Loucy (cell line): ENCODE results near the gene LRRFIP1.

Experiments
- H2AFZ ChIP-seq: fragments of 200-600 bp; sonication (generic); 2 replicates; pipeline ENCODE4 v1.6.0; 2016; ENCODE audit warnings: antibody characterized with exemption, mild to moderate bottlenecking, low read length, moderate library complexity
- H3F3A ChIP-seq: fragments of 200-600 bp; 2 replicates; pipeline ENCODE4 v1.6.0; 2016; ENCODE audit warnings: antibody characterized with exemption, low read depth, mild to moderate bottlenecking
- H3K27me3 ChIP-seq: fragments of 200-600 bp; sonication (generic); 2 replicates; pipeline ENCODE4 v1.6.1; 2014; ENCODE audit warnings: low read length, mild to moderate bottlenecking; ENCODE audit not compliant: insufficient read depth, poor library complexity, severe bottlenecking
- H3K36me3 ChIP-seq: fragments of 200-600 bp; sonication (generic); 2 replicates; pipeline ENCODE4 v1.6.1; 2016; ENCODE audit warnings: low read length; ENCODE audit not compliant: insufficient read depth
- H3K4me1 ChIP-seq: fragments of 200-600 bp; sonication (generic); 2 replicates; pipeline ENCODE4 v1.5.1; 2014; ENCODE audit warnings: low read length, mild to moderate bottlenecking; ENCODE audit not compliant: insufficient read depth, poor library complexity, severe bottlenecking
- H3K4me2 ChIP-seq: fragments of 200-600 bp; sonication (generic); 2 replicates; pipeline ENCODE4 v1.6.0; 2014; ENCODE audit warnings: antibody characterized with exemption, low read length, low read depth, mild to moderate bottlenecking; ENCODE audit not compliant: poor library complexity, severe bottlenecking
- H3K4me3 ChIP-seq: fragments of 200-600 bp; sonication (generic); 2 replicates; pipeline ENCODE4 v1.5.1; 2014; ENCODE audit warnings: low read length, mild to moderate bottlenecking, mixed read lengths; ENCODE audit not compliant: poor library complexity, severe bottlenecking
- H3K79me2 ChIP-seq: fragments of 200-600 bp; sonication (generic); 2 replicates; pipeline ENCODE4 v1.6.1; 2014; ENCODE audit warnings: low read length; ENCODE audit not compliant: insufficient read depth
- H3K9ac ChIP-seq: fragments of 200-600 bp; sonication (generic); 2 replicates; pipeline ENCODE4 v1.6.0; 2014; ENCODE audit warnings: mild to moderate bottlenecking, low read depth, low read length, moderate library complexity; ENCODE audit not compliant: poor library complexity, severe bottlenecking
- H3K9me2 ChIP-seq: fragments of 200-600 bp; sonication (generic); replicated peaks from 2 replicates; pipeline ENCODE4 v1.6.1; 2016; ENCODE audit warnings: low read depth, low read length, mixed read lengths
- H3K9me3 ChIP-seq: fragments of 200-600 bp; sonication (generic); 2 replicates; pipeline ENCODE4 v1.6.1; 2014; ENCODE audit warnings: mild to moderate bottlenecking, antibody characterized with exemption, low read length, low read depth; ENCODE audit not compliant: insufficient read depth
- H4K20me1 ChIP-seq: fragments of 200-600 bp; sonication (generic); 2 replicates; pipeline ENCODE4 v1.6.0; 2014; ENCODE audit warnings: antibody characterized with exemption, low read length, mild to moderate bottlenecking; ENCODE audit not compliant: insufficient read depth, poor library complexity, severe bottlenecking
- CTCF ChIP-seq: fragments of 200-600 bp; sonication (generic); conservative IDR thresholded peaks from 2 replicates; pipeline ENCODE4 v1.5.1; 2014; ENCODE audit warnings: mild to moderate bottlenecking, antibody characterized with exemption, low read length
- EZH2phosphoT487 ChIP-seq: fragments of 200-600 bp; IDR thresholded peaks from 2 replicates; pipeline ENCODE4 v1.6.1; 2018; ENCODE audit warnings: antibody characterized with exemption, mild to moderate bottlenecking, moderate library complexity, borderline replicate concordance

Gene LRRFIP1

GRCh38 chr2:237631007-237631785, 3.8 kb downstream of the LRRFIP1 start:
- Histone ChIP-seq H3K9ac (no peak overlapping the region), H3F3A (no peaks in the 10 kb centered on the region), H3K4me2 (no peak overlapping the region), H3K36me3 (no peaks in the 10 kb centered on the region), H3K9me2 (no peaks in the 10 kb centered on the region), H2AFZ (no peak overlapping the region), H4K20me1 (no peaks in the 10 kb centered on the region), H3K79me2 (no peaks in the 10 kb centered on the region), H3K9me3 (no peaks in the 10 kb centered on the region), H3K4me3 (no peak overlapping the region), H3K27me3 (no peaks in the 10 kb centered on the region), H3K4me1 (no peaks in the 10 kb centered on the region)
- TF ChIP-seq EZH2phosphoT487 (no peak), CTCF (no peak)

- TF ChIP-seq CTCF: no peak
- TF ChIP-seq EZH2phosphoT487: no peak
- no peak overlapping the region for H3K4me2 ChIP-seq
- no peaks in the 10 kb centered on the region for H3K36me3 ChIP-seq
Observed at GRCh38 chr2:237631801-237632585, 4.6 kb downstream of the LRRFIP1 start.

GRCh38 chr2:237633061-237633561, 5.7 kb downstream of the LRRFIP1 start:
- H3K9me2 ChIP-seq: no peaks in the 10 kb centered on the region
- H3K36me3 ChIP-seq: no peaks in the 10 kb centered on the region
- H3F3A ChIP-seq: no peaks in the 10 kb centered on the region
- TF ChIP-seq CTCF: no peak
- no peak for TF ChIP-seq EZH2phosphoT487
- H3K4me2 ChIP-seq: no peak overlapping the region
- H3K9me3 ChIP-seq: no peaks in the 10 kb centered on the region
- H3K27me3 ChIP-seq: no peaks in the 10 kb centered on the region
- H3K4me1 ChIP-seq: no peaks in the 10 kb centered on the region
- no peaks in the 10 kb centered on the region for H3K79me2 ChIP-seq
- no peaks in the 10 kb centered on the region for H4K20me1 ChIP-seq
- H3K4me3 ChIP-seq: no peak overlapping the region
- no peak overlapping the region for H2AFZ ChIP-seq
- H3K9ac ChIP-seq: no peak overlapping the region

More at GRCh38 chr2:237631801-237632585, 4.6 kb downstream of the LRRFIP1 start:
- H3K4me1 ChIP-seq: no peaks in the 10 kb centered on the region
- H3K79me2 ChIP-seq: no peaks in the 10 kb centered on the region
- no peaks in the 10 kb centered on the region for H3K9me2 ChIP-seq
- no peak overlapping the region for H2AFZ ChIP-seq
- no peaks in the 10 kb centered on the region for H3K27me3 ChIP-seq
- no peaks in the 10 kb centered on the region for H3F3A ChIP-seq
- H3K9me3 ChIP-seq: no peaks in the 10 kb centered on the region
- no peak overlapping the region for H3K9ac ChIP-seq
- H3K4me3 ChIP-seq: no peak overlapping the region
- H4K20me1 ChIP-seq: no peaks in the 10 kb centered on the region
